Calu3 (cell line): ENCODE measurements around the gene INKA2. TPM values are rescaled to one million over a fixed set of nuclear protein-coding genes. Genes with fewer than 3 reads are reported as not detected.

ENCODE experiments used
- BruUV-seq: library from RNA; stranded (reverse); fragments of 400-500 nt; replicated peaks from 2 replicates; lab custom pipeline; 2021; lab: Mats Ljungman, UMichigan
- CTCF ChIA-PET: fragments of 300-600 bp; sonication (Branson Sonifier 250); formaldehyde crosslinking; loops from one replicate; lab custom pipeline; 2022; ENCODE audit warnings: antibody characterized with exemption; lab: Charles Lee
- DNase-seq: peaks from one replicate; pipeline ENCODE4 v3.0.0; 2022
- H3K27ac Mint-ChIP-seq: one replicate; pipeline ENCODE4 v1.8.0; 2022; ENCODE audit warnings: mixed read lengths; ENCODE audit not compliant: unreplicated experiment
- H3K27me3 Mint-ChIP-seq: one replicate; pipeline ENCODE4 v1.8.0; 2022; ENCODE audit warnings: mixed read lengths; ENCODE audit not compliant: unreplicated experiment
- H3K36me3 Mint-ChIP-seq: one replicate; pipeline ENCODE4 v1.8.0; 2022; ENCODE audit warnings: mild to moderate bottlenecking, moderate library complexity, mixed read lengths; ENCODE audit not compliant: insufficient read depth, unreplicated experiment
- H3K4me1 Mint-ChIP-seq: one replicate; pipeline ENCODE4 v1.8.0; 2022; ENCODE audit warnings: mild to moderate bottlenecking, low read depth, mixed read lengths; ENCODE audit not compliant: unreplicated experiment
- H3K4me3 Mint-ChIP-seq: one replicate; pipeline ENCODE4 v1.8.0; 2022; ENCODE audit warnings: mild to moderate bottlenecking, low read depth, moderate library complexity, mixed read lengths; ENCODE audit not compliant: unreplicated experiment
- H3K9me3 Mint-ChIP-seq: one replicate; pipeline ENCODE4 v1.8.0; 2022; ENCODE audit warnings: low read depth, mixed read lengths; ENCODE audit not compliant: unreplicated experiment
- CTCF ChIP-seq: fragments of 200-600 bp; IDR thresholded peaks from one replicate; pipeline ENCODE4 v1.8.0; 2022; ENCODE audit warnings: antibody characterized with exemption; ENCODE audit not compliant: unreplicated experiment
- intact Hi-C: fragments of 100-400 bp; cut with micrococcal nuclease; formaldehyde crosslinking; loops from one replicate; pipeline ENCODE4 v1.10.0; 2022; ENCODE audit not compliant: unreplicated experiment
- total RNA-seq: library from RNA; stranded (reverse); gene quantifications from 2 replicates; pipeline ENCODE4 v1.2.3, GENCODE V29; 2022

Gene INKA2
- total RNA-seq, 1 experiment from 2014 or later = not detected

GRCh38 chr1:111776391-111776790 lies 37.2 kb upstream of the INKA2 start:
- H3K27me3 Mint-ChIP-seq = peaks cover 33% of the 10 kb centered on the region
- CTCF ChIA-PET = no interaction called here
- TF ChIP-seq CTCF = no peak
- no peak overlapping the region for H3K4me3 Mint-ChIP-seq
- intact Hi-C loops = no loop called here
- no peaks in the 10 kb centered on the region for H3K9me3 Mint-ChIP-seq
- BruUV-seq = no TSS peak
- H3K27ac Mint-ChIP-seq = no peak overlapping the region
- H3K4me1 Mint-ChIP-seq = no peaks in the 10 kb centered on the region
- no peak for DNase-seq
- no peaks in the 10 kb centered on the region for H3K36me3 Mint-ChIP-seq

GRCh38 chr1:111775966-111776365 lies 36.8 kb upstream of the INKA2 start:
- H3K9me3 Mint-ChIP-seq = no peaks in the 10 kb centered on the region
- H3K4me1 Mint-ChIP-seq = no peaks in the 10 kb centered on the region

GRCh38 chr1:111770916-111771315 lies 31.7 kb upstream of the INKA2 start:
- no peak for TF ChIP-seq CTCF
- Mint-ChIP-seq H3K27ac (no peak overlapping the region), H3K27me3 (no peaks in the 10 kb centered on the region), H3K9me3 (no peaks in the 10 kb centered on the region), H3K4me3 (no peak overlapping the region), H3K4me1 (no peaks in the 10 kb centered on the region), H3K36me3 (peaks cover 5% of the 10 kb centered on the region)
- CTCF ChIA-PET = no interaction called here
- no peak for DNase-seq
- no TSS peak for BruUV-seq
- intact Hi-C loops = no loop called here

More at GRCh38 chr1:111775966-111776365, 36.8 kb upstream of the INKA2 start:
- Mint-ChIP-seq H3K27me3 (peaks cover 33% of the 10 kb centered on the region), H3K36me3 (no peaks in the 10 kb centered on the region), H3K27ac (no peak overlapping the region), H3K4me3 (no peak overlapping the region)
- intact Hi-C loops = no loop called here
- DNase-seq = no peak
- CTCF ChIA-PET = no interaction called here
- TF ChIP-seq CTCF = no peak
- BruUV-seq = no TSS peak

GRCh38 chr1:111769517-111770146 lies 30.4 kb upstream of the INKA2 start:
- no peak overlapping the region for H3K27ac Mint-ChIP-seq
- no peaks in the 10 kb centered on the region for H3K4me1 Mint-ChIP-seq
- no peaks in the 10 kb centered on the region for H3K27me3 Mint-ChIP-seq
- peak; percentile 38 for TF ChIP-seq CTCF
- intact Hi-C loops = loop anchor here (1.0 to 5.0 kb wide), 2 partner anchors 54 to 287 kb away; no protein-coding TSS in a partner anchor
- no peak overlapping the region for H3K4me3 Mint-ChIP-seq
- H3K9me3 Mint-ChIP-seq = no peaks in the 10 kb centered on the region
- no TSS peak for BruUV-seq
- H3K36me3 Mint-ChIP-seq = peaks cover 6% of the 10 kb centered on the region
- CTCF ChIA-PET = interaction anchor here (0.6 to 1.6 kb wide), 5 partner anchors 23 to 562 kb away, joined by 3 to 9 read pairs (median 6); no protein-coding TSS in a partner anchor
- peak; percentile 17 for DNase-seq
